ENCODE measurements around the gene GLRA1. TPM values are rescaled to one million over a fixed set of nuclear protein-coding genes. Genes with fewer than 3 reads are reported as not detected.

Gene GLRA1
- total and polyA plus RNA-seq, 4 donors = not detected

GRCh38 chr5:151904127-151904526 lies 20.5 kb downstream of the GLRA1 start:
- H3K36me3 ChIP-seq (ENCODE audit: control insufficient read depth in 4 of 4, insufficient read depth in 3 of 4, low read depth in 1 of 4, low read length in 3 of 4) = no peaks in the 10 kb centered on the region
- no peak overlapping the region for H3K9ac ChIP-seq (ENCODE audit: low read depth in 1 of 2, low read length in 2 of 2)
- no peak for DNase-seq (ENCODE audit: low spot score)
- peaks cover 0 to 5% (median 0%) of the 10 kb centered on the region in 4 donors for H3K27me3 ChIP-seq (ENCODE audit: control insufficient read depth in 4 of 4, insufficient read depth in 4 of 4, low read length in 3 of 4)
- WGBS = 42% methylated on average over 6 of the region's 6 CpGs
- TF ChIP-seq FOXA2 (IDR thresholded peaks at IDR 0.05) = no peak
- TF ChIP-seq FOXA1 (IDR thresholded peaks at IDR 0.05) = no peak
- TF ChIP-seq HNF4A (conservative IDR thresholded peaks at IDR 0.05) = no peak
- TF ChIP-seq TAF1 (conservative IDR thresholded peaks at IDR 0.05) = no peak
- TF ChIP-seq SP1 (IDR thresholded peaks at IDR 0.05) = no peak
- TF ChIP-seq HNF4G (IDR thresholded peaks at IDR 0.05) = no peak
- TF ChIP-seq NR2F2 (IDR thresholded peaks at IDR 0.05) = no peak
- H3K4me1 ChIP-seq (ENCODE audit: control insufficient read depth in 4 of 4, insufficient read depth in 4 of 4, low read length in 3 of 4) = no peaks in the 10 kb centered on the region
- H3K9me3 ChIP-seq (ENCODE audit: control insufficient read depth in 4 of 4, low read length in 3 of 4) = no peaks in the 10 kb centered on the region
- no peak overlapping the region for H3K27ac ChIP-seq (ENCODE audit: low read depth in 1 of 2, low read length in 2 of 2)
- H3K4me3 ChIP-seq (ENCODE audit: low read depth in 1 of 3, low read length in 3 of 3) = no peak overlapping the region

- no peak for TF ChIP-seq NR2F2 (IDR thresholded peaks at IDR 0.05)
- TF ChIP-seq RXRA (IDR thresholded peaks at IDR 0.05) = no peak
- TF ChIP-seq REST (IDR thresholded peaks at IDR 0.05) = no peak
- TF ChIP-seq FOXA2 (IDR thresholded peaks at IDR 0.05) = no peak
- no peak for TF ChIP-seq RAD21 (IDR thresholded peaks at IDR 0.05)
- TF ChIP-seq GABPA (IDR thresholded peaks at IDR 0.05 in 1 of 2, conservative IDR thresholded peaks at IDR 0.05 in 1 of 2) = no peak
- Histone ChIP-seq H3K9me3 (ENCODE audit: control insufficient read depth in 4 of 4, low read length in 3 of 4) (no peaks in the 10 kb centered on the region), H3K9ac (ENCODE audit: low read depth in 1 of 2, low read length in 2 of 2) (no peak overlapping the region), H3K27me3 (ENCODE audit: control insufficient read depth in 4 of 4, insufficient read depth in 4 of 4, low read length in 3 of 4) (peaks cover 0 to 5% (median 0%) of the 10 kb centered on the region in 4 donors), H3K4me3 (ENCODE audit: low read depth in 1 of 3, low read length in 3 of 3) (no peak overlapping the region), H3K4me1 (ENCODE audit: control insufficient read depth in 4 of 4, insufficient read depth in 4 of 4, low read length in 3 of 4) (no peaks in the 10 kb centered on the region), H3K36me3 (ENCODE audit: control insufficient read depth in 4 of 4, insufficient read depth in 3 of 4, low read depth in 1 of 4, low read length in 3 of 4) (no peaks in the 10 kb centered on the region), H3K27ac (ENCODE audit: low read depth in 1 of 2, low read length in 2 of 2) (no peak overlapping the region)
- no peak for DNase-seq (ENCODE audit: low spot score)
- WGBS = 26% methylated on average over 2 of the region's 2 CpGs
Measured at GRCh38 chr5:151903243-151903653, 21.4 kb downstream of the GLRA1 start.

GRCh38 chr5:151902215-151902614 lies 22.4 kb downstream of the GLRA1 start:
- no peak overlapping the region for H3K9ac ChIP-seq (ENCODE audit: low read depth in 1 of 2, low read length in 2 of 2)
- no peaks in the 10 kb centered on the region for H3K36me3 ChIP-seq (ENCODE audit: control insufficient read depth in 4 of 4, insufficient read depth in 3 of 4, low read depth in 1 of 4, low read length in 3 of 4)
- H3K9me3 ChIP-seq (ENCODE audit: control insufficient read depth in 4 of 4, low read length in 3 of 4) = no peaks in the 10 kb centered on the region
- H3K27me3 ChIP-seq (ENCODE audit: control insufficient read depth in 4 of 4, insufficient read depth in 4 of 4, low read length in 3 of 4) = peaks cover 0 to 5% (median 0%) of the 10 kb centered on the region in 4 donors
- WGBS = 76% methylated on average over 4 of the region's 4 CpGs
- no peak overlapping the region for H3K27ac ChIP-seq (ENCODE audit: low read depth in 1 of 2, low read length in 2 of 2)
- H3K4me1 ChIP-seq (ENCODE audit: control insufficient read depth in 4 of 4, insufficient read depth in 4 of 4, low read length in 3 of 4) = no peaks in the 10 kb centered on the region
- H3K4me3 ChIP-seq (ENCODE audit: low read depth in 1 of 3, low read length in 3 of 3) = no peak overlapping the region
- DNase-seq (ENCODE audit: low spot score) = no peak
- TF ChIP-seq EGR1 (IDR thresholded peaks at IDR 0.05; ENCODE audit: low read depth in 2 of 2) = no peak
- no peak for TF ChIP-seq FOXA1 (IDR thresholded peaks at IDR 0.05)
- no peak for TF ChIP-seq ATF3 (IDR thresholded peaks at IDR 0.05)
- TF ChIP-seq FOXA2 (IDR thresholded peaks at IDR 0.05) = no peak
- no peak for TF ChIP-seq YY1 (IDR thresholded peaks at IDR 0.05)
- TF ChIP-seq GABPA (IDR thresholded peaks at IDR 0.05 in 1 of 2, conservative IDR thresholded peaks at IDR 0.05 in 1 of 2) = no peak

All from liver (tissue), 9 donors.